ENCODE measurements around the gene MN1.

Gene MN1

GRCh38 chr22:27740202-27740748, 61.3 kb downstream of the MN1 start:
- no peak for DNase-seq (ENCODE audit: low read depth)

GRCh38 chr22:27737521-27737920, 64.0 kb downstream of the MN1 start:
- DNase-seq (ENCODE audit: low read depth) = no peak

- DNase-seq (ENCODE audit: low read depth) = no peak
These were observed 67.5 kb downstream of the MN1 start for GRCh38 chr22:27734066-27734465.

GRCh38 chr22:27732841-27733240, 68.7 kb downstream of the MN1 start:
- no peak for DNase-seq (ENCODE audit: low read depth)

GRCh38 chr22:27732391-27732790, 69.2 kb downstream of the MN1 start:
- no peak for DNase-seq (ENCODE audit: low read depth)

DNA sequence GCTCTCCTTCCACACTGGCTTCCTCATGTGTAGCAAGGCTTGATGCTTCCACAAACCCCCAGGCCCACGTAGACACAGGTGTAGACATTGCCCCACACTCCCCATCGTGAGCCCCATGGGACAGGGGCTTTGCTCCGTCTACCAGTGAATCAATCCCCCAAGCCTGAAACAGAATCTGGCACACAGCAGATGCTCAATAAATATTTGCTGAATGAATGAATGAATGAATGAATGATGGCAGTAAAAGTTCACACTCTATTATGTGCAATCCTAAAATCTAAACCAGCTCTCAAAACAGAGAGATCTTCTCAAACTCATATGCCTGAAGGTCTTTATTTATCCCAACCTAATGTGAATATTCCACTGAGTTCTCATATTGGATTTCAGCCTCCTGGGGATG, 69.9 kb downstream of the MN1 start:
- DNase-seq (ENCODE audit: low read depth) = no peak

- no peak for DNase-seq (ENCODE audit: low read depth)
These were observed 70.7 kb downstream of the MN1 start for GRCh38 chr22:27730641-27731433.

- DNase-seq (ENCODE audit: low read depth) = no peak
These were observed 72.3 kb downstream of the MN1 start for GRCh38 chr22:27729246-27729645.

- no peak for DNase-seq (ENCODE audit: low read depth)
These were observed 73.7 kb downstream of the MN1 start for GRCh38 chr22:27727673-27728451.

- no peak for DNase-seq (ENCODE audit: low read depth)
These were observed 74.7 kb downstream of the MN1 start for GRCh38 chr22:27726686-27727449.

DNA sequence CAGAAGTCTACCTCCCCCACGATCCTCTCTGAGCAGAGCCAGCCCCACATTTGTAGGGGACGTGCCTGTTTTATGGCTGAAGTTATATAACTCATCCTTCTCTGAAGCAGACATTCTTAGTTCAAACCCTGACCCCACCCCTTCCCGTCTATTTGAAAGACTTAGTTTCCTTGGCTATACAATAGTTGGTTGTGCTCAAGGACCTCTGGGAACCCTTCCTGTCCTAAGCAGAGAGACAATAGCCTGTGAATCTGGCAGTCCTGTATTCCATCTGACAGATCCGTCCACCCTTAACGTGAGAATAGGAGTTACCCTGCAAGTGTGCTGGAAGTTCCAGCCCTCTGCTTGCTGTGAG, 75.2 kb downstream of the MN1 start:
- DNase-seq (ENCODE audit: low read depth) = no peak

DNA sequence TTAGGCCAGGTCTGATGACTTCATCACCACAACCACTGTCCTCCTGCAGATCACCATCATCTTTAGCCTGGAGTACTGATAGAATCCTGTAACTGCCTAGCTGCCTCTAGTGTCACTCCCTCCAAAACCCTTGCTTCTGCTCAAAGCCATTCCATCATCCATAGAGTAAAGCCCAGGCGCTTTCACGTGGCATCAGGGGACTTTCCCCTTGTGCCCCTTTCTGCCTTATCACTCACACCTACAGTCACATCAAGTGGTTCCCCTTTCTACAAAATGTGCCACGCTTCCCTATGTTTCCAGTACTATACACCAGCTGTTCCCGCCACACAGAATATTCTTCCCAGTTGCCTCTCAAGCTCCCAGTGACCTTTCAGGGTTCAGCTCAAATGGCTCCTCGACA, 75.9 kb downstream of the MN1 start:
- no peak for DNase-seq (ENCODE audit: low read depth)

DNA sequence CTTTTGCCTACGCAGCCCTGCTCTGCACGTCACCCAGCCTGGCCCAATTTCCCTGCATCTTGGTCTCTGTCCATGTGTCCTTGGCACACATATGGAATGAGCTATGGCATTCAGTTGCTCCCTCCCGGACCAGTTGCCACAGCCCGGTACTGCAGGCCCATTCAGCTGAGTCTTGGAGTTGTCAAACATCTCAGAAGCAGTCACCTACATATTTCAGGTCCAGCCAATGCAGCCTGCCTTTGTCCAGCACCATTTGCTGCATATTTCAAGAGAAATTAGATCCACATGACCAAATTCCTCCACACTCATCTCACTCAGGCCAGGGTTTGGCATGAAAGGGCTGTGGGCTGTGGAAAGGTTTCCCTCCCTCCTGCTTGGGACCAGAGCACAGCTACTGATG, 76.8 kb downstream of the MN1 start:
- no peak for DNase-seq (ENCODE audit: low read depth)

DNA sequence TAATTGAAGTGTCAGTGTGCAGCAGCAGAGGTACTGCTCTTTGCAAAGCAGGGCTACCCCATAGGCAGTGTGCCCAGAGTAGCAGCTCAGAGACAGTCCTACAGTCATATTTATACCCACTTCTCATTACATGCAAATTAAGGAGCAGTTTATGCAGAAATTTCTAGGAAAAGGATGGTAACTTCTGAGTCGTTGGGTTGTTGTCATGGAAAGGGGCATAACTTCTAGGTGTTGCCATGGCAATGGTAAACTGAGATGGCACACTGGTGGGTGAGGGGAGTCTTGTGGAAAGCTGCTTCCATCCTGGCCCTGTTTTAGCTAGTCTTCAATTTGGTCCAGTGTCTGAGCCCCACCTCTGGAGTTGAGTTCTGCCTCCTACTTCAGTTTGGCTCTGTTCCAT, 77.4 kb downstream of the MN1 start:
- no peak for DNase-seq (ENCODE audit: low read depth)

DNA sequence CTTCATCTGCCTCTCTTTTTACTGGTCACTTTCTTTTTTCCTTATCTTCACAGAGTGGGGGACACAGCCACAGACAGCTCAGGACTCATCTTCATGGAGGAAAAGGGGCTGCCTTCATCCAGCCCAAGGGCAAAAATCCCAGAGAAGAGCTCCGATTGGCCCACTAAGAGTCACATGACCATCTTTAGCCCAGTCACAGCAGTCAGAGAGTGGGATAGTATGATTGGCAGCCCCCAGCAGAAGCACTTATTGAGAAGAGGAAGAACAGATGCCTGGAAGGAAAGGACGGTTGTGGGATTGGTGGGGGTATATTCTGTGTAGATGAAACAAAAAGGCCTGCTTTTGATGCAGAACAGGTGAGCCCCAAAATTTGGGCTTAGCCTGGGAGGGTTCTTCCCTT, 77.8 kb downstream of the MN1 start:
- no peak for DNase-seq (ENCODE audit: low read depth)

DNA sequence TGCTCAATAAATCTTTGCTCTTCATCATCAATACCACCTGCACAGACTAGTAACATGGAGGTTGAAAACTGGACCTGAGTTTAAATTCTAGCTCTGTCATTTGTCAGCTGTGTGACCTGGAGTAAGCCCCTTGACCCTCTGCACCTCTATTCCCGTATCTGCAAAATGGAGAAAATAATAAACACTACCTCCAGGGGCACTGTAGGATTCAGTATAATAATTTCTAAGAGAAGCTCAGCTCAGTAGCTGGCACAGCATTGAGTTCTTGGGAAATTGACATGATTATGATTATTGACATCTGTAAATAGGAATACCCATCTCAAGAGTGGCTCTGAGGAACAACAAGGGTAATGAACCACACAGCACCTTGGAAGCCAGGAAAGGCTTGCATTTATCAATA, 78.4 kb downstream of the MN1 start:
- DNase-seq (ENCODE audit: low read depth) = no peak

DNA sequence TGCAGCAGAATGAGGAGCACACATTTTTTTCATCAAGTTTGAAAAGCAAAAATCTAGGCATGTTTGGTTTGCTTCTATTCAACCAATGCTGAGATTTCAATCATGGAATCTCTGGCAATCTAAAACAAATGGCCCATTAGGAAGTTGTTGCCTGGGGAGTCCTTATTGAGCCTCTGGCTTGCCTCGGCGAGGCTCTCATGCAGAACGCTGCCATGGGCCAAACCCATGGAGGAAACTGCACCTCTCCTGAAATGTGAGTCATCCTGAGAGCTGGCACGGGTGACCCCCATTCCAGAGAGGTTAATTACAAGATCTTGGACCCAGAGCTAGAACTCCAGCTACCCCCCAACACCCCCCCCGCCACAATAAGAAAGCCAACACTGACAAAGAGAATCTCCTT, 80.7 kb downstream of the MN1 start:
- DNase-seq (ENCODE audit: low read depth) = no peak

DNA sequence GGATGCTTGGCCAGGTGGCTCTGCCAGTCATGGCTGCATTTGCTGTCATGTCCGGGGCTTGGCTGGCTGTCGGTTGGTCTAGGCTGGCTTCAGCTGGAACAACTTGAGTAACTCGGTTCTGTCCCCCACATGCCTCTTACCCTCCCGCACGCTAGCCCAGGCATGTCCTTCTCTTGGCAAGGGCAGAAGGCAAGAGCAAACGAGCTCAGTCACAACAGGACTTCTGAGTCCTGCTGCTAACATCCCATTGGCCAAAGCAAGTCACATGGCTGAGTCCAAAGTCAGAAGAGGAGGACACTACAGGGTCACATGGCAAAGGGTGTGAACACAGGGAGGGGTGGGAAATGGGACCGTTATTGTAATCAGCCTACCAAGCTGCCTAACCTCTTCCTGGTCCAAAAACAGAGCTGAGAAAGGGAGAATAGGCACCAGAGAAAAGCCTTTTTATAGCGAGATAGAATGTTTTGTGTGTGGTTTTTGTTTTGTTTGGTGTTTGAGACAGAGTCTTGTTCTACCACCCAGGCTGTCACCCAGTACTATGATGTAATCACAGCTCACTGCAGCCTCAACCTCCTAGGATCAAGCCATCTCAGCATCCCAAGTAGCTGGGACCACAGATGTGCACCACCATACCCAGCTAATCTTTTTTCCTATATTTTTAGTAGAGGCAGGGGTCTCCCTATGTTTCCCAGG, 81.9 kb downstream of the MN1 start:
- no peak for DNase-seq (ENCODE audit: low read depth)

GRCh38 chr22:27719036-27719347, 82.6 kb downstream of the MN1 start:
- no peak for DNase-seq (ENCODE audit: low read depth)

DNA sequence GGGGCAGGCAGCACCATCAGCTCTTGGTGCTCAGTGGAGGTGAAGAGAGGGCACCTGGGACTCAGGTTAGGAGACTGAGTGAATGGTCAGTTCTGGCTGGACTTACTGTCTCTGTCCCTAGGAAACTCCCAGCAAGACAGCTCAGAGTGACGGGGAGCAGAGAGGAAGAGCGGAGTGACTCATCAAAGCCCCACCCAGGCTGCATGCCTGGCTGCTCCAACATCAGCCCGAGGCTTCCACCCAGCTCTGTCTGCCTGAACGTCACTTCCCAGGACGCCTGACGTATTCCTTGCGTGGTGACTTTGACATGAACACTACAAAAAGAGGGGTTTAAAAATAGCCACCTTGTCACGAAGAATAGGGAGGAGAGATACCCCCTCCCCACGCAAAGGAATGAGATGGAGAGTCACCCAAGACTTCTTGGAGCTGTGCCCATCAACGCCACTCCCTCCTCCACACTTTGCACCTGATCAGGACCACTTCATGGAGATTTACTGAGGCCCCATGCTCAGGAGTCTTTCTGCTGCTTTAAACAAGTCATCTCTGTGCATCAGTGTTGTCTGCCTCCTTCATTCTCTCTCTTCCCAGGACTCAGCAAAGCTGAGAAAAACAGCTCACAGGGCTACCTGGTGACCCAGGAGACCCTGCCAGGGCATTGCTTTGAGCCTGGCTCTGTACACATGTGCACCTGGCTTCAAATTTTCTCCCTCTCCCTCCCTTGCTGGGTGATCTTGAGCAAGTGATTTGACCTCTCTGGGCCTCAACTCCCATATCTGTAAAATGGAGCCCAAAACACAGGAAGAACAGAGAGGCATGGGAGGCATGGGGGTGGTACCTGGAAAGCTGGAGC, 83.1 kb downstream of the MN1 start:
- DNase-seq (ENCODE audit: low read depth) = no peak

DNA sequence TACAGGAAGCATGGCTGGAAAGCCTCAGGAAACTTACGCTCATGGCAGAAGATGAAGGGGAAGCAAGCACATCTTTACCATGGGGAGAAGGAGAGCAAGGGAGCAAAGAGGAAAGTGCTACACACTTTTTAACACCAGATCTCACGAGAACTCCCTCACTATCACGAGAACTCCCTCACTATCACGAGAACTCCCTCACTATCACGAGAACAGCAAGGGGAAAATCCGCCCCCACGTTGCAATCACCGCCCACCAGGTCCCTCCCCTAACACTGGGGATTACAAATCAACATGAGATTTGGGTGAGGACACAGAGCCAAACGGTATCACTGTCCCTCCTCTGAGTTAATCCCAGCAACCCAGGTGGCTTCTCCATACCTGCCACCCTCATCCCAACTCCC, 84.5 kb downstream of the MN1 start:
- DNase-seq (ENCODE audit: low read depth) = no peak

Data from stimulated activated CD8-positive, alpha-beta memory T cell treated with anti-CD3 and anti-CD28 coated beads, Interleukin-7, amount 100 ng/mL, for 24 hours (primary cell).